ENCODE measurements around the gene MTUS2.

DNA sequence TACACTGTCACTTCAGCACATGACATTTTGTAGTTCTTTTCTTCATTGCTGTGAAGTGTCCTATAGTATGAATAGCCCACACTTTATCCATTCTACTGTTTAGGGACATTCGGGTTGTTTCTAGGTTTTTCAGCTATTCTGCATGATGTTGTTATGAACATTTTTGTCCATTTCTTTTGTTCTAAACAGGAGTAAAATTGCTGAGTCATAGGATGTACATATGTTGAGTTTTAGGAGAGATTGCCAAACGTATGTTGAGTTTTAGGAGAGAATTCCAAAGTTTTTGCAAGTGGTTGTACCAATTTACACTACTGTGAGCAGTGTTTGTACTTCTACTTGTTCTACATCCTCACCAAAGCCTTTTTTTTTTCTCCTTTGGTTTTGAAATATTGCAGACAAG, 115.0 kb downstream of the MTUS2 start:
- TF ChIP-seq, protein P1, sequence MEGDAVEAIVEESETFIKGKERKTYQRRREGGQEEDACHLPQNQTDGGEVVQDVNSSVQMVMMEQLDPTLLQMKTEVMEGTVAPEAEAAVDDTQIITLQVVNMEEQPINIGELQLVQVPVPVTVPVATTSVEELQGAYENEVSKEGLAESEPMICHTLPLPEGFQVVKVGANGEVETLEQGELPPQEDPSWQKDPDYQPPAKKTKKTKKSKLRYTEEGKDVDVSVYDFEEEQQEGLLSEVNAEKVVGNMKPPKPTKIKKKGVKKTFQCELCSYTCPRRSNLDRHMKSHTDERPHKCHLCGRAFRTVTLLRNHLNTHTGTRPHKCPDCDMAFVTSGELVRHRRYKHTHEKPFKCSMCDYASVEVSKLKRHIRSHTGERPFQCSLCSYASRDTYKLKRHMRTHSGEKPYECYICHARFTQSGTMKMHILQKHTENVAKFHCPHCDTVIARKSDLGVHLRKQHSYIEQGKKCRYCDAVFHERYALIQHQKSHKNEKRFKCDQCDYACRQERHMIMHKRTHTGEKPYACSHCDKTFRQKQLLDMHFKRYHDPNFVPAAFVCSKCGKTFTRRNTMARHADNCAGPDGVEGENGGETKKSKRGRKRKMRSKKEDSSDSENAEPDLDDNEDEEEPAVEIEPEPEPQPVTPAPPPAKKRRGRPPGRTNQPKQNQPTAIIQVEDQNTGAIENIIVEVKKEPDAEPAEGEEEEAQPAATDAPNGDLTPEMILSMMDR (IDR thresholded peaks at IDR 0.05; ENCODE audit: low read depth, low read length, poor library complexity, severe bottlenecking), result no peak
- no peak for TF ChIP-seq EZH2phosphoT487 (IDR thresholded peaks at IDR 0.05; ENCODE audit: borderline replicate concordance, low read length)

All from DOHH2 (cell line).